Measurements from ENCODE around the gene INSYN2A.

INSYN2A gene

GRCh38 chr10:127195041-127195506, 1.3 kb downstream of the INSYN2A start:
- no peaks in the 10 kb centered on the region for H3K9me3 ChIP-seq (replicated peaks; ENCODE audit: low read length)
- no peaks in the 10 kb centered on the region for H3K36me3 ChIP-seq (ENCODE audit: insufficient read depth, low read length)
- no peaks in the 10 kb centered on the region for H3K27me3 ChIP-seq (ENCODE audit: control insufficient read depth, insufficient read depth, low read length)
- peaks cover 18% of the 10 kb centered on the region for H3K4me1 ChIP-seq (ENCODE audit: control insufficient read depth, insufficient read depth, low read length)
- H3K9ac ChIP-seq (ENCODE audit: low read depth, low read length): peak overlapping the region; percentile 62
- H3K4me2 ChIP-seq (ENCODE audit: low read length): peak overlapping the region; percentile 96
- peak overlapping the region; percentile 72 for H3K4me3 ChIP-seq (ENCODE audit: low read length)

GRCh38 chr10:127194599-127194998, 1.8 kb downstream of the INSYN2A start:
- no peaks in the 10 kb centered on the region for H3K36me3 ChIP-seq (ENCODE audit: insufficient read depth, low read length)
- H3K4me3 ChIP-seq (ENCODE audit: low read length): no peak overlapping the region
- no peaks in the 10 kb centered on the region for H3K9me3 ChIP-seq (replicated peaks; ENCODE audit: low read length)
- H3K9ac ChIP-seq (ENCODE audit: low read depth, low read length): no peak overlapping the region
- no peaks in the 10 kb centered on the region for H3K27me3 ChIP-seq (ENCODE audit: control insufficient read depth, insufficient read depth, low read length)
- peaks cover 18% of the 10 kb centered on the region for H3K4me1 ChIP-seq (ENCODE audit: control insufficient read depth, insufficient read depth, low read length)
- peak overlapping the region; percentile 96 for H3K4me2 ChIP-seq (ENCODE audit: low read length)

- H3K4me3 ChIP-seq (ENCODE audit: low read length): no peak overlapping the region
- H3K36me3 ChIP-seq (ENCODE audit: insufficient read depth, low read length): no peaks in the 10 kb centered on the region
- H3K4me1 ChIP-seq (ENCODE audit: control insufficient read depth, insufficient read depth, low read length): peaks cover 18% of the 10 kb centered on the region
- H3K9me3 ChIP-seq (replicated peaks; ENCODE audit: low read length): no peaks in the 10 kb centered on the region
- no peak overlapping the region for H3K4me2 ChIP-seq (ENCODE audit: low read length)
- no peaks in the 10 kb centered on the region for H3K27me3 ChIP-seq (ENCODE audit: control insufficient read depth, insufficient read depth, low read length)
- no peak overlapping the region for H3K9ac ChIP-seq (ENCODE audit: low read depth, low read length)
These were observed 2.3 kb downstream of the INSYN2A start for GRCh38 chr10:127194111-127194510.

GRCh38 chr10:127193125-127193524, 3.3 kb downstream of the INSYN2A start:
- Histone ChIP-seq H3K4me2 (ENCODE audit: low read length) (no peak overlapping the region), H3K27me3 (ENCODE audit: control insufficient read depth, insufficient read depth, low read length) (no peaks in the 10 kb centered on the region), H3K9me3 (replicated peaks; ENCODE audit: low read length) (no peaks in the 10 kb centered on the region), H3K36me3 (ENCODE audit: insufficient read depth, low read length) (no peaks in the 10 kb centered on the region), H3K4me1 (ENCODE audit: control insufficient read depth, insufficient read depth, low read length) (peaks cover 18% of the 10 kb centered on the region), H3K4me3 (ENCODE audit: low read length) (no peak overlapping the region), H3K9ac (ENCODE audit: low read depth, low read length) (no peak overlapping the region)

GRCh38 chr10:127190427-127190826, 6.0 kb downstream of the INSYN2A start:
- H3K4me2 ChIP-seq (ENCODE audit: low read length): no peak overlapping the region
- no peak overlapping the region for H3K9ac ChIP-seq (ENCODE audit: low read depth, low read length)
- no peaks in the 10 kb centered on the region for H3K27me3 ChIP-seq (ENCODE audit: control insufficient read depth, insufficient read depth, low read length)
- H3K4me3 ChIP-seq (ENCODE audit: low read length): no peak overlapping the region
- H3K9me3 ChIP-seq (replicated peaks; ENCODE audit: low read length): no peaks in the 10 kb centered on the region
- H3K36me3 ChIP-seq (ENCODE audit: insufficient read depth, low read length): no peaks in the 10 kb centered on the region
- peaks cover 14% of the 10 kb centered on the region for H3K4me1 ChIP-seq (ENCODE audit: control insufficient read depth, insufficient read depth, low read length)

GRCh38 chr10:127189226-127189625, 7.2 kb downstream of the INSYN2A start:
- Histone ChIP-seq H3K4me1 (ENCODE audit: control insufficient read depth, insufficient read depth, low read length) (peaks cover 9% of the 10 kb centered on the region), H3K27me3 (ENCODE audit: control insufficient read depth, insufficient read depth, low read length) (no peaks in the 10 kb centered on the region), H3K9ac (ENCODE audit: low read depth, low read length) (no peak overlapping the region), H3K4me3 (ENCODE audit: low read length) (no peak overlapping the region), H3K9me3 (replicated peaks; ENCODE audit: low read length) (no peaks in the 10 kb centered on the region), H3K36me3 (ENCODE audit: insufficient read depth, low read length) (no peaks in the 10 kb centered on the region), H3K4me2 (ENCODE audit: low read length) (no peak overlapping the region)

- H3K9me3 ChIP-seq (replicated peaks; ENCODE audit: low read length): no peaks in the 10 kb centered on the region
- peaks cover 9% of the 10 kb centered on the region for H3K4me1 ChIP-seq (ENCODE audit: control insufficient read depth, insufficient read depth, low read length)
- no peak overlapping the region for H3K4me3 ChIP-seq (ENCODE audit: low read length)
- no peak overlapping the region for H3K4me2 ChIP-seq (ENCODE audit: low read length)
- H3K27me3 ChIP-seq (ENCODE audit: control insufficient read depth, insufficient read depth, low read length): no peaks in the 10 kb centered on the region
- H3K36me3 ChIP-seq (ENCODE audit: insufficient read depth, low read length): no peaks in the 10 kb centered on the region
- H3K9ac ChIP-seq (ENCODE audit: low read depth, low read length): no peak overlapping the region
These were observed 9.6 kb downstream of the INSYN2A start for GRCh38 chr10:127186813-127187212.

GRCh38 chr10:127184582-127184981, 11.8 kb downstream of the INSYN2A start:
- Histone ChIP-seq H3K4me3 (ENCODE audit: low read length) (no peak overlapping the region), H3K4me2 (ENCODE audit: low read length) (no peak overlapping the region), H3K9ac (ENCODE audit: low read depth, low read length) (no peak overlapping the region), H3K36me3 (ENCODE audit: insufficient read depth, low read length) (no peaks in the 10 kb centered on the region), H3K4me1 (ENCODE audit: control insufficient read depth, insufficient read depth, low read length) (peaks cover 9% of the 10 kb centered on the region), H3K27me3 (ENCODE audit: control insufficient read depth, insufficient read depth, low read length) (no peaks in the 10 kb centered on the region), H3K9me3 (replicated peaks; ENCODE audit: low read length) (no peaks in the 10 kb centered on the region)

- H3K9ac ChIP-seq (ENCODE audit: low read depth, low read length): no peak overlapping the region
- no peak overlapping the region for H3K4me3 ChIP-seq (ENCODE audit: low read length)
- no peaks in the 10 kb centered on the region for H3K27me3 ChIP-seq (ENCODE audit: control insufficient read depth, insufficient read depth, low read length)
- H3K36me3 ChIP-seq (ENCODE audit: insufficient read depth, low read length): no peaks in the 10 kb centered on the region
- no peak overlapping the region for H3K4me2 ChIP-seq (ENCODE audit: low read length)
- H3K4me1 ChIP-seq (ENCODE audit: control insufficient read depth, insufficient read depth, low read length): peaks cover 5% of the 10 kb centered on the region
- no peaks in the 10 kb centered on the region for H3K9me3 ChIP-seq (replicated peaks; ENCODE audit: low read length)
These were observed 14.2 kb downstream of the INSYN2A start for GRCh38 chr10:127182161-127182560.

GRCh38 chr10:127179612-127180250, 16.7 kb downstream of the INSYN2A start:
- no peaks in the 10 kb centered on the region for H3K9me3 ChIP-seq (replicated peaks; ENCODE audit: low read length)
- H3K4me1 ChIP-seq (ENCODE audit: control insufficient read depth, insufficient read depth, low read length): no peaks in the 10 kb centered on the region
- H3K27me3 ChIP-seq (ENCODE audit: control insufficient read depth, insufficient read depth, low read length): no peaks in the 10 kb centered on the region
- H3K4me3 ChIP-seq (ENCODE audit: low read length): no peak overlapping the region
- no peak overlapping the region for H3K9ac ChIP-seq (ENCODE audit: low read depth, low read length)
- peaks cover 4% of the 10 kb centered on the region for H3K36me3 ChIP-seq (ENCODE audit: insufficient read depth, low read length)
- H3K4me2 ChIP-seq (ENCODE audit: low read length): no peak overlapping the region

- Histone ChIP-seq H3K9me3 (replicated peaks; ENCODE audit: low read length) (no peaks in the 10 kb centered on the region), H3K9ac (ENCODE audit: low read depth, low read length) (no peak overlapping the region), H3K27me3 (ENCODE audit: control insufficient read depth, insufficient read depth, low read length) (no peaks in the 10 kb centered on the region), H3K4me3 (ENCODE audit: low read length) (no peak overlapping the region), H3K36me3 (ENCODE audit: insufficient read depth, low read length) (peaks cover 15% of the 10 kb centered on the region), H3K4me2 (ENCODE audit: low read length) (no peak overlapping the region), H3K4me1 (ENCODE audit: control insufficient read depth, insufficient read depth, low read length) (no peaks in the 10 kb centered on the region)
These were observed 19.7 kb downstream of the INSYN2A start for GRCh38 chr10:127176649-127177048.

GRCh38 chr10:127175357-127176110, 20.9 kb downstream of the INSYN2A start:
- no peaks in the 10 kb centered on the region for H3K27me3 ChIP-seq (ENCODE audit: control insufficient read depth, insufficient read depth, low read length)
- no peaks in the 10 kb centered on the region for H3K9me3 ChIP-seq (replicated peaks; ENCODE audit: low read length)
- no peaks in the 10 kb centered on the region for H3K4me1 ChIP-seq (ENCODE audit: control insufficient read depth, insufficient read depth, low read length)
- peaks cover 15% of the 10 kb centered on the region for H3K36me3 ChIP-seq (ENCODE audit: insufficient read depth, low read length)
- H3K4me2 ChIP-seq (ENCODE audit: low read length): no peak overlapping the region
- H3K9ac ChIP-seq (ENCODE audit: low read depth, low read length): no peak overlapping the region
- H3K4me3 ChIP-seq (ENCODE audit: low read length): no peak overlapping the region
